ENCODE data around the gene FUOM.

The FUOM gene

DNA sequence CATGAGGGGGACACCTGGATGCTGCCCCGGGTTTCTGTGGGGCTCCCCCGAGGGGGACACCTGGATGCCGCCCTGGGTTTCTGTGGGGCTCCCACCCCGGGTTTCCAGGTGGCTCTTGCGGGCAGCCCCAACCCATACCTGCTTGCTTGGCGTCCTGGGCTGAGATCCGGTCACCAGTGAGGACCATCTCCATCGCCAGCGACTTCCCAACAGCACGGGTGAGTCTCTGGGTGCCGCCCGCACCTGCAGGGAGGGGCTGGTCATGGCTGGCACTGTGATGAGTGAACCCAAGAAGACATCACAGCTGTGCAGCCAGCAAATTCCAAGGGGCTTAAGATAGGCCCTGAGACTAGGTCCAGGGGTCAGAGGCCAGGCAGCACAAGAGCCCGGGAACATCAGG is 8.9 kb upstream of the FUOM start:
- DNase-seq (ENCODE audit: low spot score) = no peak

DNA sequence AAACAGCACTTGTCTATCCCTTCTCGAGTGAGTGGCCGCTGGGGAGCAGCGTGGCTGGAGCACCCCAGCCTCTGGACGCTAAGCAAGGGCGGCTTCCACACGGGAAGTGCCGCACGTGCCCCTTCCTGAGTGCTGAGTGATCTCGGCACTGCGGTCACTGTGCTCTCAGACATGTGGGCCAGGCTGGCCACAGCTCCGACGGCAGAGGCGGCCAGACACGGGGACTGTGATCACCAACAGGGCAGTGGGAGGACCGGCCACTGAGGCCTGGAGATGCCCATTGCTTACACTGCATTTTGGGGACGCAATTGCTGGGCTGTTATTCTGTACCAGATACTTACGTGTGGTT is 8.3 kb upstream of the FUOM start:
- no peak for DNase-seq (ENCODE audit: low spot score)

DNA sequence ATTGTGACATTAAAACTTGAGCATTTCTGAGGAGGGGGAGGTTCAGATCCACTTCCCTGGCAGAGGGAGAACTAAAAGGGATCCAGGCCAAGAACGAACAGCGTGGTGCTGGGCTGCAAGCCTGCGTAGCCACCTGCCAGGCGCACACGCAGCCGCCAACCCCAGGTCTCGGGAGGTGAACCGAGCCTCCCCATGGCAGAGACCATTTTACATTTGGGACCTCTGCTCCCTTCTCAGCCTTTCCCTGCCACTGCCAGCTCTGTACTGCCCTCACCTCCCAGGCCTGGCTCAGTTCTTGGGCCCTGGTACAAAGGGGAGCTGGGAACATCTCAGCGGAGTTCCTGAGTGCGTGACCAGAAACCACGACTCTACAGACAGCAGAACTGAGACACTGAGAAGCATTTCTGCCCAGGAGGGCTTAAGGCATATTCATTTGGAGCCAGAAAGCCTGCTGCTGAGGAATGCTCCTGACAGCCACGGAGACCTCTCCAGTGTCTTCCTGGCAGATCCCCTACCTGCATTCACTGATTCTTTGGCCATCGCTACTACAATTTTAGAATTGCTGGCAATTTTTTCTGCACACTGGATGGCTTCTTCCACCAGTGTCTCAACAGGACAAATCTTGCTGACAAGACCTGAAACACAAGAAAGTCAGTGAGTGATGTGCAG is 7.8 kb upstream of the FUOM start:
- no peak for DNase-seq (ENCODE audit: low spot score)

DNA sequence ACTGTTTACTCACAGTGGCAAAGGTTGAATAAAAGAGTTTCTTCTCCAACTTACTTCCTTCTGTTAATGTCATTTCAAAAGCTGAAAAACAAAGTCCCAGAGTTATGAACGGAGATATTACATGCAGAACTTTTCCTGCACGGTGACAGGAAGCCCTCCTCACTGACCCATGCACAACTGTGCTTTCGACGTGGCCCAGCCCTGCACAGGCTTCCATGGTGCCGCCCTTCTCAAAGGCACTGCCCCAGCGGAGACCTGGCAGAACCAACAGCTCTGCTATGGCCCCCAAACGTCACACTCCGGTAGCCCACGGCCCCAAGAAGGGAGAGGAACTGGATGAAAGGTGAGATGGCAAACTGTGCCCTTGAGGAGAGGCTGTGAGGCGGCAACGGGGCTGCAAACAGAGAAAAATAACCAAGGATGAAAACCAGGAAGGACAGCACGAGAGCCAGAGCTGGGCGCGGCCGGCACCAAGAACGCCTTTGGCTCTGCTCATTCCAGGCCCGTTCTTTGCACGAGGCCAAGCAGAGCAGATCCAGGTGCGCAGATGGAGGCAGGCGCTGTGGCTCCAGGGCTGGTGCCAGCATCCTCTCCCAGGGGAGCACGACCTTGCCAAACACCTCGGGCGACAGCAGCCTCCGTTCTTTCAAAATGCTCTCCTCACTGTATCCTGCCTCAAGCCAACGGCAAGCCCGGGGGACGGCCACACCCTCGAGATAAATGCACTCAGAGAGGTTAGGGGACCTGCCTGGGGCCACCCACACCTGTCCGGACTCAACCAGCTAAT is 7.0 kb upstream of the FUOM start:
- DNase-seq (ENCODE audit: low spot score) = no peak

DNA sequence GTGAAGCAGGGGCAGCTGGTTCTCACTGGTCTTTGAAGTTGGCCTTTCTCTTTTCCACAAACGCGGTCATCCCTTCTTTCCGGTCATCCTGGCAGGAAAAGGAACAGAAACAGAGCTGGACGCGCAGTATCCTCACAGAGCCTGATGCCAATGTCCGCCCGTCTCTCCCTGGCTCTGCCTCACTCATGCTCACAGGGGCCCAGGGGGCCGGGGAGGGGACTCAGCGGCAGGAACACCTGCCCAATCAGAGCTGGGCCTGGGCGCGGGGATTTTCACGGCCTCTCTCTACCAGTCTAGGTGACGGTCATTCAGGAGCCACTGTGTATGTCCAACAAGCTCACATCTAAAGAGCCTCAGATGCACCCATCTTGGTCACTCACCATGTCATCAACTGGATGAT is 5.0 kb upstream of the FUOM start:
- no peak for DNase-seq (ENCODE audit: low spot score)

- no peak for DNase-seq (ENCODE audit: low spot score)
Observed at GRCh38 chr10:133361773-133362441, 4.1 kb upstream of the FUOM start.

DNA sequence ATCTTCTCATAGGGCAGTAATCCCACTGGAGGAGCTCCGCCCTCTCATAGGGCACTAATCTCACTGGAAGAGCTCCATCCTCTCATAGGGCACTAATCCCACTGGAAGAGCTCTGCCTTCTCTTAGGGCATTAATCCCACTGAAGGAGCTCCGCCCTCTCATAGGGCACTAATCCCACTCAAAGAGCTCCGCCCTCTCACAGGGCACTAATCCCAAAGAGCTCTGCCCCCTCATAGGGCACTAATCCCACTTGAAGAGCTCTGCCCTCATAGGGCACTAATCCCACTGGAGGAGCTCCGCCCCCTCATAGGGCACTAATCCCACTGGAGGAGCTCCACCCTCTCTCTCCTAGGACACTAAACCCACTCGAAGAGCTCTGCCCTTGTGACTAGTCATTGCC is 3.4 kb upstream of the FUOM start:
- no peak for DNase-seq (ENCODE audit: low spot score)

DNA sequence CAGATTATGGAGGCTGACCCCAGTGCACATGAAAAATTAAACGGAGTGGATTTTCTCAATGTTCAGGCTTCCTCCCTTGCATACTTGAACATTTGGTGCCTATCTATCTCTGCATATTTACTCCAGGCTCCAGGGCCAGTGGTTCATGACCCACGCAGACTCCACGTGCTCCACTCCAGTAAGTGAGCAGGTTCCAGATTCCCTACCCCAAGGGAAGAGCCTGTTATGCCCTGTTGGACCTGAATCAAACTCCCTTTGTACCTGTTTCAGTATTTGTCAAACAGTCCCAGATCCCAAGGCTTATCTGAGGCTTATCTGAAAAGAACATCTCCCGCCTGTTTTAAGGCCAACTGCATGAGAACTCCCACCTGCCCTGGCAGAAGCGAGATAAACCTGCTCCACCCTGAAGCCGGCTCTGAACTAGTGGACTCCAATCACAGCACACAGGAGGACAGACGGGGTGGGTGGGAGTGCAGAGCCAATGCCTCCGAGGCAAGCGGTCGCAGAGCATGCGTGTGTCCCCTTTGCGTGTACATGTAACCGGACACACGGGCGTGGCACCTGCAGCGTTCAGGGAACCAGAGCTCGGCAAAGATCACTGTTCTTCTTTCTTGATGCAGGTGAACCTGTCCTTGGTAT is 2.3 kb upstream of the FUOM start:
- no peak for DNase-seq (ENCODE audit: low spot score)

- DNase-seq (ENCODE audit: low spot score) = peak; percentile 35
Observed at GRCh38 chr10:133359554-133359971, 1.7 kb upstream of the FUOM start.

DNA sequence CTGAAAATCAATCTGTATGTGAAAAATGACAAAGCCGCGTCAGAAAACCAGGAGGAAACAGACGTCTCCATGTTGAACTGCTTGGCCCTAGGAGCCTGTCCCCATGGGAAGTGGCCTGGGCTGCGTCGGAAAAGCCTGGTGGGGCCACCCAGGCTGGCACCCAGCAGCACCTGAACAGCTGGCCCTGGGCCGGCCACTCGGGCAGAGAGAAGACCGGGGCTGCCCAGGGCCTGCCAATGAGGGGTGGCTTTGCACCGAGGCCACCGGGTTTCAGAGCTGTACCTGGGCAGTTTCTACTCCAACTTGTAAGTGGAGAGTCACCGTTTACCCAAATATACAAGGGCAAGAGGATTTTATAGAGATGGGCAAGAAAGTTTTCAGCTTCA is 1.1 kb upstream of the FUOM start:
- DNase-seq (ENCODE audit: low spot score) = no peak

- no peak for DNase-seq (ENCODE audit: low spot score)
Observed at GRCh38 chr10:133358162-133358924, 524 bp upstream of the FUOM start.

DNA sequence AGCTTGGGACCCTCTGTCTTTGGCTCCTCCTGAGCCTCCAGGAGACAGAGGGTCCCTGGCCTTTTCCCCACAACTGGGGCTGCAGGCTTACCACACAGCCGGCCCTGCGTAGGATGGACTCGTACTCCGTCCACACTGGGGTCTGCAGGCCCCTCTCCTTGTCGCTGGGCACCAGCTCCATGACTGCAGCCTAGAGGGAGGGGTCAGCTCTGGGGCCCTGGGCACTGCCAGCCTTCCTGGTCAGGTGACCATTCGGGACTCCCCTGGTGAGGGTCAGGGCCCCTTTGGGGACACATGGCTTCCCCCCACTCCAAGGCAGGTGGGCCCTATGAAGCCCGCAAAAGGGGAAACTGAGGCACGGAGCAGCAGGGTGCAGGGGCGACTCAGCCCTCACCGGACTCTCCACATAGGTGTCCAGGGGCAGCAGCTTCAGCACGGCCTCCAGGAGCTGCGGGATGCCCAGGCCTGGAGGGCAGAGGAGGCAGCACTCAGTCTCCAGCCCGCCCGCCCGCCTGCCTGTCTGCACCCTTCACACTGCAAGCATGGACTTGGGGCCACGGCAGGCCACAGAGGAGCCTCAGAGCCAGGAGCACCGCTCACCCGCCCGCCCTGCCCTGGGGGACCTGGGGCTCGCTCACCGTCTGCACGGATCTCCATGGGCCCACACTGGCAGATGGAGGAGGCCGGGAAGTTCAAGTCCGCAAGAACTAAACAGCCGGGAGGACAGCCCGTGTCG is 1.1 kb downstream of the FUOM start:
- no peak for DNase-seq (ENCODE audit: low spot score)

DNA sequence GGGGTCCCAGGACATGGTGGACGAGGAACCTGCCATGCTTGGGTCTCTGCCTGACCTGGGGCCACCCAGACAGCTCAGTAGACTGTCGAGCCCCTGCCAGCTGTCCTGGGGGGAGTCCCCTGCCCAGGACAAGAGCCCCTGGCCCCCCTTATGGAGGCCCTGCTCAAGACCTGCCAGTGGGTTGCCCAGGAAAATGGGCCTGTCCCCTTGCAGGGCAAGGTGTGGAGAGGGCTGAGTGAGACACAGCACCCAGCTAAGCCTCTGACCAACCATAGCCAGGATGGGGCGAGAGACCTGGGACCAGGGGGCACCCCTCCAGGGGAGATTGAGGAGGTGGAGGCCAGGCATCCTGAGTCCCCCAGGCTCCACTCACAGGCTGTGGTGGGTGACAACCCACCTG is 1.8 kb downstream of the FUOM start:
- DNase-seq (ENCODE audit: low spot score) = no peak

DNA sequence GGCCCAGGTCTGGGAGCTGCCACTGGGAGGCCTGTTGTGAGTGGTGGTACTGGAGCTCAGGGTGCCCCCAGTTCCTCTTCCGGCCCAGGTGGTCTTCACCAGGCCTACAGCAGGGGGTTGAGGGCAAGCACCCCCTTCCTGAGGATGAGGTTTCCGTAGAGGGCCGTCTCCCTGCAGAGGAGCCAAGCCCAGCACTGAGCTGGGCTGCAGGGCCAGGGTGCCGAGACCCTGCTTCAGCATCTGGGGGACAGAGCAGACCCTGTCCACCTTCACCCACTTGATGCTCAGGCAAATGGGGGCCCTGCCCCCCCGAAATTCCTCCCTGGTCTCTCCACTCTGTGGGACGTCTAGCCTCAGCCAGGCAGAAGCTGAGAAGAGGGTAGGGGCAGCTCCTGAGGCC is 2.6 kb downstream of the FUOM start:
- DNase-seq (ENCODE audit: low spot score) = no peak

DNA sequence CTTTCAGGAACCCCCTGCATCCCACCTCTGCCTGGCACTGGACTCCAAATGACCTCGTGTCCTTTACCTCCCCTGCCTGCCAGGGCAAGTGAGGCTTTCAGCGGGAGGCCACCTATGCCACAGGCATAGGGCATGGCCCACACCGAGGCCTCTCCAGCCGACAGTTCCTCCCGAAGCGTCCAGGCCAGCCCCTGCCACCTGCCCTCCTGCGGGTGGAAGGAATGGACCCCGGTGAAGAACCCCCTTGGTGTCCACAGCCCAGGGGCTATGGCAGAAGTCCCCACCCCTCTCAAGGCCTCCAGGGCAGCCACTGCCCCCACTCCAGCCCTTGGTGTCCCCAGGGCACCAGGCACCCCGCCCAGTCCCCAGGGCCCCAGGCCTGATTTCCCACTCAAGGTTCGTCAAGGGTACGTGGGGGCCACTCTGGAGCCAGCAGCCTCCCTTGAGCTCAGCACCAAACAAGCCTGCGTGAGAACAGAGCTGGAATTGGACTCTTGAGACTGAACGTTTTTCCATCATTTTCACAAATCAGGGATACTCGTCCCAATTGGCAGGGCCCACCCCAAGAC is 3.1 kb downstream of the FUOM start:
- DNase-seq (ENCODE audit: low spot score) = no peak

DNA sequence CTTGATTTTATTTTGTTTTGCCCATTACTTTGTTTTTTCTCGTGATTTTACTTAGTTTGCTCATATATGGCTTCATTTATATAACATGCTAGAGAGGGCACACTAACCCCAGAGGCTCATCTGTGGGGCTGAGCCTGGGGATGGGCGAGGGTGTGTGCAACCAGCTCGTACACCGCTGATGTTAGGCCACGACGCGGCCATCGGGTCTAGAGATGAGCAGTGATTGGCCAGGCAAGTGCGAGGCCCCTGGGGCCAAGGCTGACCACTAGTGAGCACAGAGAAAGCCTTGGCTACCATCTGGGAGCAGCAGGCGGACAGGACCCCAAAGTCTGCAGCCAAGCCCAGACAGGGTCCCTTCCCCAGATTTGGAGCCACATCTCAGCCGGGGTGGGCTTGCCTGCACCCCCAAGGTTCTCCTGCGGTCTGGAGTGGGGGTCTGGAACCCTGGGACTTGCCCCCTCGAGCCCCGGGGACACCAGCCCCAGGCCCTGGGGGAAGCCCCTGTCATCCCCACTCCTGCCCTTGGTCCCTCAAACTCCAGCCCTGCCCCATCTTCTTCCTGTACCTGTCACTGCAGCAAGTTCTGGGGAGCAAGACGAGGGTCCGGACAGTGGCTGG is 3.7 kb downstream of the FUOM start:
- no peak for DNase-seq (ENCODE audit: low spot score)

DNA sequence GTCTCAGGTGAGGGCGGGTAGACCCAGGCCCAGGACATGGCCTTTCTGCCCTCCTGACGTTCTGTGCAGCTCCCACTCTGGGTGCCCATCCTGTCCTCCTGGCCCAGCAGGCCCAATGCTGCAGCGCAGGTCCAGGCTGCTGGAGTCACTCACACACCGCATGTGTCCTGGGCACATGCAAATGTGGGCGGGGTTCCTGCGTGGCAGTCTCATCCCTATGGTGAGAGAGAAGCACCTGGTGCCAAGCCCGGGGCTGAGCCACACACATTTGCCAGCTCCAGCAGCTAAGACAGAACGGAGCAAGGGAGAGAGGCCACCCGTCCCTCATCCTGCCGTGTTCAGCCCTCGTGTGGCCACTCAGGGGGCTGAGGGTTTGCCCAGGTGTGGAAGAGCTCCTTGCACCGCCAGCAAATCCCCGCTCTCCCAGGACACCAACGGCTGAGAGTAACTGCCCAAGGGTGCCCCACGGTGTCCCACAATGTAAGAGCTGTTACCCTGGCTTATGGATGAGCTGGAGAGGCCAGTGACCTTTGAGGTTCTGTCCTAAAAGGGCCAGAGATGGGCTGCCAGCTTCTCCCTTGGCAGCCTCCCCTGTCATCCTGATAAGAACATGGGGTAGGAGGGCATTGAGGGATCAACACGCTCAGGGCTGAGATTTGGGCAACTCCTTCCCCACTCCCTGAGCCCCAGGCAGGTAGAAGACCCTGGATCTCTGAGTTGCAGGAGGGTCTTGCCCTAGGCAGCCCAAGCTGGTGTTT is 4.4 kb downstream of the FUOM start:
- DNase-seq (ENCODE audit: low spot score) = no peak

GRCh38 chr10:133351408-133352318 is 6.2 kb downstream of the FUOM start:
- DNase-seq (ENCODE audit: low spot score) = no peak

DNA sequence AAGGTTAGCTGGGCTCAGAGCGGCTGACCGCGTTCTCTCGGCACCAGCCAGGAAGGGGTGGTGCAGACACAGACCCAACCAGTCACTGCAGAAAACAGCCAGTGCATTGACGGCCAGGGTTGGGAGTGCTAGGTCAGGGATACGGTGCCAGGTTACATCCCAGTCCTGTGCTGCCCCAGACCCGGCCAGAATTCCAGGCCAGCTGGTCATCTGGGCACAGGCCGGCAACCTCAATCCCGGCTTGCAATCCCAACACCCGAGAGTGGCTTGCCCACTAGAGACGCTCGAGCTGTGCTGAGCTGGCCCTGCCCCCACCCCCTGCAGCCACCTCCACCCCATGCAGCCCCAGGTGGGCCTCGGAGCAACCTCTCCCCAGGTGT is 6.9 kb downstream of the FUOM start:
- no peak for DNase-seq (ENCODE audit: low spot score)
